ENCODE results near the gene SLC9C2.

The SLC9C2 gene

GRCh38 chr1:173529106-173529505 is 73.8 kb downstream of the SLC9C2 start:
- Histone ChIP-seq H3F3A (ENCODE audit: insufficient read depth) (no peaks in the 10 kb centered on the region), H3K9me2 (replicated peaks; ENCODE audit: insufficient read depth, low read length) (no peaks in the 10 kb centered on the region), H3K27me3 (ENCODE audit: low read length) (no peaks in the 10 kb centered on the region), H2AFZ (ENCODE audit: low read depth, low read length, severe bottlenecking) (no peak overlapping the region), H4K20me1 (ENCODE audit: low read depth, low read length) (no peaks in the 10 kb centered on the region), H3K4me3 (ENCODE audit: insufficient read depth, low read length, poor library complexity, severe bottlenecking) (no peak overlapping the region), H3K27ac (ENCODE audit: low read depth, low read length) (no peak overlapping the region), H3K36me3 (ENCODE audit: low read length) (no peaks in the 10 kb centered on the region), H3K9me3 (ENCODE audit: insufficient read depth, low read length) (no peaks in the 10 kb centered on the region), H3K9ac (ENCODE audit: low read length) (no peak overlapping the region), H3K4me2 (ENCODE audit: low read depth, low read length, poor library complexity, severe bottlenecking) (no peak overlapping the region), H3K79me2 (ENCODE audit: insufficient read depth, low read length) (no peaks in the 10 kb centered on the region)
- no peak for TF ChIP-seq CTCF (IDR thresholded peaks at IDR 0.05; ENCODE audit: insufficient read depth, low read length, poor library complexity, severe bottlenecking)
- TF ChIP-seq EZH2phosphoT487 (conservative IDR thresholded peaks at IDR 0.05; ENCODE audit: low read length): no peak

DNA sequence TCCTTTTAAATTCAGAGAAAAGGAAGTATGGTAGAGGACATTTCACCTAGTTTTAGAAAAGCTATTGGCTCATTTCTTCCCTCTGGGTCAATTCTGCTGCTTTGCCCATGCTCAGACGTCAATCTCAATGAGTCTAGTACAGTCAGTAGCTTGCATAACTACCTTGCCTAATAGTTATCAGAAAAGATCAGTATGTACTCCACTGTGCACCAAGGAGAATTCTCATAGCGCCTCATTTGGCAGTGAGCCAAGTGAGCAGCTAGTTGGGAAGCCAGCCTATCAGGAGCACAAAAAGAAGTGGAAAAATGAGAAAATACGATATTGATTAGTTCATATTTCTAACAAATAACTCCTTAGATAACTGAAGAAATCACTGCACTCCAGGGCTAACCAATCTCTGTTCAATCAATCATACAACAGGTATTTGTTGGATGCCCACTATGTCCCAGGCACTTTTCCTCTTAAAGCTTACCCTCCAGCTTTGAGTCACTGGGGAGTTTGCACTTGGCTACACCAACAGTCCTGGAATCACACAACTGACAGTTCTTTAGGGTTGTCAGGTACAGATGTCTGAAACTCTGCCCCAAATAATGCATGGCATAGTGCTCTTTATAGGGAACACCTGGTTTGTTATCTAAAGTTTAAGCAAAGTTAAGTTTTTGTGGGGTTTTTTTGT is 75.6 kb downstream of the SLC9C2 start:
- no peaks in the 10 kb centered on the region for H3K27me3 ChIP-seq (ENCODE audit: low read length)
- H3F3A ChIP-seq (ENCODE audit: insufficient read depth): no peaks in the 10 kb centered on the region
- H3K27ac ChIP-seq (ENCODE audit: low read depth, low read length): no peak overlapping the region
- no peaks in the 10 kb centered on the region for H3K9me3 ChIP-seq (ENCODE audit: insufficient read depth, low read length)
- H3K9me2 ChIP-seq (replicated peaks; ENCODE audit: insufficient read depth, low read length): no peaks in the 10 kb centered on the region
- H2AFZ ChIP-seq (ENCODE audit: low read depth, low read length, severe bottlenecking): no peak overlapping the region
- TF ChIP-seq EZH2phosphoT487 (conservative IDR thresholded peaks at IDR 0.05; ENCODE audit: low read length): no peak
- no peak for TF ChIP-seq CTCF (IDR thresholded peaks at IDR 0.05; ENCODE audit: insufficient read depth, low read length, poor library complexity, severe bottlenecking)
- H4K20me1 ChIP-seq (ENCODE audit: low read depth, low read length): no peaks in the 10 kb centered on the region
- H3K4me2 ChIP-seq (ENCODE audit: low read depth, low read length, poor library complexity, severe bottlenecking): no peak overlapping the region
- H3K36me3 ChIP-seq (ENCODE audit: low read length): no peaks in the 10 kb centered on the region
- H3K4me3 ChIP-seq (ENCODE audit: insufficient read depth, low read length, poor library complexity, severe bottlenecking): no peak overlapping the region
- no peak overlapping the region for H3K9ac ChIP-seq (ENCODE audit: low read length)
- H3K79me2 ChIP-seq (ENCODE audit: insufficient read depth, low read length): no peaks in the 10 kb centered on the region

DNA sequence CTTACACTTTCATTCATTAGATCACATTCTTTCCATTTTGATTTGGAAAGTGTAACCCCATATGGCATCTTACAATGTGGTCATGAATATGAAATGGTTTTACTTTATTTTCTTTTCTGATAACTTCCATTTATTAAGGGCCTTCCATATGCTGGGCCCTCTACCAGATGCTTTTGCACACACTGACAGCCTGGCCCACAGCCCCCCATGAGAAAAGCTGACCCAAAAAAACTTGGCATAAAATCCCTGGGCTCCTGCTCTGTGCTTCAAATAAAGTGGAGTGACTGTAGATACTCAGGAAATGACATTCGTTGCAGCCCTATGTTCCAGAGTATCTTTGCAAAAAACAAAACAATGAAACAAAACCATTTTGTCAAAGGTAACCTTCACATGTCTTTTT is 76.9 kb downstream of the SLC9C2 start:
- no peaks in the 10 kb centered on the region for H3K36me3 ChIP-seq (ENCODE audit: low read length)
- H3K9me2 ChIP-seq (replicated peaks; ENCODE audit: insufficient read depth, low read length): no peaks in the 10 kb centered on the region
- no peaks in the 10 kb centered on the region for H3K27me3 ChIP-seq (ENCODE audit: low read length)
- no peak overlapping the region for H3K27ac ChIP-seq (ENCODE audit: low read depth, low read length)
- no peak overlapping the region for H3K4me2 ChIP-seq (ENCODE audit: low read depth, low read length, poor library complexity, severe bottlenecking)
- no peaks in the 10 kb centered on the region for H4K20me1 ChIP-seq (ENCODE audit: low read depth, low read length)
- no peak overlapping the region for H3K4me3 ChIP-seq (ENCODE audit: insufficient read depth, low read length, poor library complexity, severe bottlenecking)
- no peaks in the 10 kb centered on the region for H3K79me2 ChIP-seq (ENCODE audit: insufficient read depth, low read length)
- H3K9ac ChIP-seq (ENCODE audit: low read length): no peak overlapping the region
- H2AFZ ChIP-seq (ENCODE audit: low read depth, low read length, severe bottlenecking): no peak overlapping the region
- H3K9me3 ChIP-seq (ENCODE audit: insufficient read depth, low read length): no peaks in the 10 kb centered on the region
- no peaks in the 10 kb centered on the region for H3F3A ChIP-seq (ENCODE audit: insufficient read depth)
- no peak for TF ChIP-seq EZH2phosphoT487 (conservative IDR thresholded peaks at IDR 0.05; ENCODE audit: low read length)
- no peak for TF ChIP-seq CTCF (IDR thresholded peaks at IDR 0.05; ENCODE audit: insufficient read depth, low read length, poor library complexity, severe bottlenecking)
